NCI-H82 treated with DMSO at 0.1 percent for 48 hours (cell line): ENCODE results near the gene TDRD1.

Experiments
- DNase-seq: peaks from one replicate; lab custom pipeline; 2025; ENCODE audit not compliant: unreplicated experiment; lab: John Stamatoyannopoulos, UW

TDRD1 gene

DNA sequence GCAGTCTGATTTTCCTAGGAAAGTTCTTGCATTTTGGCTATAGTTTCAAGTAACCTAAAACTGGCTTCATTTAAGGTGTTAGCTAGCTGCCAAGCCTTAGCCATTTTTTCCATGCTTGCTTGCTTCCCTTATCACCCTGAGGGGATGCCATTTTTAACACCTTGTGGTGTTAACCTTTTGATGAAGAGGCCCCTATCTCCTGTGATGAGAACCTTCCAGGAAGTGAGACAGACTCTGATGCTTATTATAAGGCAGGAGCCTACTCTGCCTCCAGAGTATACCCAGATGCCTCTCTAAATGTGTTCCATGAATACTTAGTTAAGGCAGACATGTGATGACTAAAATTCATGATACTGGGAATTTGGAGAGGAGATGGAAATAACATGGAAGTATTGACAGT lies 55.0 kb downstream of the TDRD1 start:
- DNase-seq: no peak

GRCh38 chr10:114239117-114239993 lies 60.2 kb downstream of the TDRD1 start, which contains the start of gene VWA2:
VWA2 (plus strand) TSS chr10:114239254; CDS start chr10:114248714, 9,460 bp downstream.
- DNase-seq: no peak

DNA sequence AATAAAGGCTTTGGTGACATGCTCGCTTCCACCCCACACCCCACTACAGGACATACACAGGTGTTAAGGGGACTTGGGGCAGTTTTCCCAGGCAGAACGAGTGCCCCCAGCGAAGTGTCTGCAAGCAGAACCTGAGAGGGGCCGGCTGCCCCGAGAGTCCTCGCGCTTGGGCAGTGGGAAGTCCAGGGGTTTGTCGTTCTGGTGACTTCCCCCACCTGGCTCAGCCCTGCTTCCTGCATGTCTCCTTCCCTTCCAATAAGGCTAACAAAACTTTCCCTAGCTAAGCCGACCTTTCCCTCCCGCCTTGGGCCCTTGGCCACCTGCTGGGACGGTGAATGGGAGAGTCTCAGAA lies 60.8 kb downstream of the TDRD1 start:
- DNase-seq: no peak

- no peak for DNase-seq
Measured at GRCh38 chr10:114242235-114242634, 63.1 kb downstream of the TDRD1 start.

DNA sequence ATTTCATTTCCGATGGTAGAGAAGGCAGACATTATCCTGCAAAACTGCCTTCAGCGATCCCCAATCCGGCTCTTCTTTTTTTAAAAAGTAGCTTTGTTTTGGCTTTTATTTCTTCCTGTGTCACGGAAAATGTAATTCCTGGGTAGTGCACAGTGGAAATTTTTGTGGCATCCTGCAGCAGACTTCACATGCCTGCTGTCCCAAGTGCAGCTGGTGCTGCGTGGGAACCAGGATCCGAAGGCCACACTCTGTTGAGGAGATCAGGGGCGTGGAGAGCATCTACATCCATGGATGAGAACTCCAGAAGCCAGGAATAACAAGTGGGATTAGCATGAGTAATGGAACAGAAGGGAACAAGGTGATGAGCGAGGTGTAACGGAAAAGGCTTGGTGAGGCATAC lies 64.5 kb downstream of the TDRD1 start:
- DNase-seq: no peak

DNA sequence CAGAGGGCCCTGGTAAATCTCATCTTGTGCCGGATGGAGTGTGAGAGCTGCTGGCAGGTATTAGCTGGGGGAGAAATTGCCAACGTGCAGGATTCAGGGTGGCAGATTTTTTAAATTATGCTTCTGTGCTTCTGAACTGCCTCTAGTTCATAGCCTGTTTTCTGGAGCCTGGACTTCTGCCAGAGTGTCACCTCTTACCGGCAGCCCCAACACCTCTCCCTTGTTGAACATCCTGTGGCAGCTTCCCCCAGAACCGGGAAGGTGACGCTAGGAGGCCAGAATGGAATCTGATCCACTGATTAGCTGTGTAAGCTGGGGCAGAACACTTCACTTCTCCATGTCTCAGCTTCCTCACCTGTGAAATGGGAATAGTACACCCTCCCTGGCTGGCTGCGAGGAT lies 65.0 kb downstream of the TDRD1 start:
- no peak for DNase-seq

DNA sequence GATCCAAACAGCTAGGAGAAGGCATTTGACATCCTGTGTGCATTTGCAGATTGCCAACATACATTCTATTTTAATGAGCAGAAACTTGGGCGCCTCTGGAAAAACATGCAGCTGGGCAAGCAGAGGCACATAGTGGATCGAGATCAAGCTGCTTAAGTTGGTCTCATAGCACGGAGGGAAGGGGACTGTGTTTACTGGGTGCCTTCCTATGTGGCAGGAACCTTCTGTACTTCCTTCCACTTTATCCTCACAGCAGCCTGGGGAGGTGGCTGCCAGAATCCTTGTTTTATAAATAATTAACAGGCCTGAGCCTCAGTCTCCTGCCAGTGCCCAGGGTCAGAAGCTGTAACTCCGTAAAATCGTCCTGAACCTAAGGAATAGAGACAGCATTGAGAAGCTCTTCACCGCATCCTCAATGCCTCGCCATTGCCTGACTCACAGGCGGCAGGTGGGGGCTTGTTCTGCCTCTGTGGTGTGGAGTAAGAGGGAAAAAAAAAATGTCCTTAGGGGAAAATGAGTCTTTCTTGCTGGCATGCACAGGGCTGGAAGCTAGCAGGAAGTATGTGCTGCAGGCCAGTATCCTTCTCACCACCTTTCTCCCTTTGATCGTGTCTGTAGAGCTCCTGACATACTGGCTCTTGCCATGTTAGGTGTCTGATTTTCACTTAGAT lies 66.1 kb downstream of the TDRD1 start:
- no peak for DNase-seq

- DNase-seq: no peak
Measured at GRCh38 chr10:114246679-114247305, 67.6 kb downstream of the TDRD1 start.

- DNase-seq: no peak
Measured at GRCh38 chr10:114250236-114250635, 71.1 kb downstream of the TDRD1 start.

GRCh38 chr10:114250716-114251115 lies 71.6 kb downstream of the TDRD1 start:
- no peak for DNase-seq

- no peak for DNase-seq
Measured at GRCh38 chr10:114252092-114252491, 72.9 kb downstream of the TDRD1 start.

- DNase-seq: no peak
Measured at GRCh38 chr10:114252883-114253282, 73.7 kb downstream of the TDRD1 start.

GRCh38 chr10:114255227-114255626 lies 76.1 kb downstream of the TDRD1 start:
- DNase-seq: no peak

- no peak for DNase-seq
Measured at GRCh38 chr10:114256008-114256765, 77.0 kb downstream of the TDRD1 start.

- no peak for DNase-seq
Measured at GRCh38 chr10:114256822-114257221, 77.7 kb downstream of the TDRD1 start.

- DNase-seq: no peak
Measured at GRCh38 chr10:114257498-114257897, 78.3 kb downstream of the TDRD1 start.

DNA sequence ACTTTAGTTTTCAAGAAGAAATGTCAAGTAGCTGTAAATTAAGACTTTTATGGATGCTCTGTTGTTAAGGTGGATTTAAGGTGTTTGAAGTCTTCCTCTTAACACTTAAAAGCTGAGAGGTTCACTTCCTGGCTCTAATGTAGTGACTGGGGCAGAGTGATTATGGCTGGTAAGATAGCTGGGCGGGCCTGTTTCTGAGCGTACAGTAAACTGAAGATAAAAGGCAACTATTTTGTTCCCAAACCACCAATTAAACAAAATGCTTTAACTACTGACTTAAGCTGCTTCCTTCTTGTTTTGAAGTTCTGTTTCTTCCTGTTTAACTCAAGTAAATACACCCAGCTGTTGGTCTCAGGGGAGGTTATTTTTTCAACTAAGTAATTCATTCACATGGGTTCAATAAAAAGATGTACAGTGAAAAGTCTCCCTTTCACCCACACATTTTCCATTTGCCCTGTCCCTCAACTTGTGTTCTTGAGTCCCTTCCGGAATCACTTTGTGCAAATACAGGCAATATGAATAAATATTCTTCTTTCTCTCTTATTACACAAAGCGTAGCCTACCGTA lies 79.2 kb downstream of the TDRD1 start:
- DNase-seq: no peak

- DNase-seq: no peak
Measured at GRCh38 chr10:114259824-114260223, 80.7 kb downstream of the TDRD1 start.

GRCh38 chr10:114260366-114260765 lies 81.2 kb downstream of the TDRD1 start:
- no peak for DNase-seq

- no peak for DNase-seq
Measured at GRCh38 chr10:114261076-114261475, 81.9 kb downstream of the TDRD1 start.

DNA sequence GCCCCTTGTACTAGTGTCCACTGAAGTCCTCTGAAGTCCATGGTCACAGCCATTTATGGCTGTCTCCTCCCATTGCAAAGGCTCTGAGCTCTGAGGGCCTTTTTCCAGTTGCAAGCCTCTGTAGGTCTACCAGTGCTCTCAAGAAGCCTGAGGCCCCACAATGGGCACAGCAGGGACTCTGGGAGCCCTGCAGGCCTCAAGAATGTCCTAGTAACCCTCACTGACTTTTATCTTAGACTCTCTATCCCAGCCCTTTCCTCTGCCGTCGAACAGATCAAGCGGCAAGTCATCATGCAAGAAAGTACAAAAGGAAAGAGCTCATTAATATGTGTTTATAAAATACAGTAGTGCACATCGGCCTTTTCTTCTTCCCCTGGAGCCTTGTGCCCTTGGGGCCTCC lies 83.3 kb downstream of the TDRD1 start:
- no peak for DNase-seq
